IMR-90 (cell line): ENCODE measurements around the gene EIF4A3. TPM values are rescaled to one million over a fixed set of nuclear protein-coding genes. Genes with fewer than 3 reads are reported as not detected.
A peak's percentile ranks its signal among the peaks of the same experiment; 100 is the strongest.

Source experiments
- ATAC-seq: fragments of 200-7000 bp; cut with Tn5 transposase; 2 replicates; pipeline ENCODE4 v1.9.1; 2020; ENCODE audit warnings: low read depth, mild to moderate bottlenecking, moderate library complexity
- BruUV-seq: library from RNA; stranded (reverse); fragments of 400-500 nt; replicated peaks from 2 replicates; lab custom pipeline; 2021; lab: Mats Ljungman, UMichigan
- CTCF ChIA-PET: fragments of 300-600 bp; formaldehyde crosslinking; extraction: SDS; loops from one replicate; lab custom pipeline; 2021; ENCODE audit warnings: antibody characterized with exemption; lab: Yijun Ruan, JAX
- POLR2A ChIA-PET: fragments of 300-600 bp; sonication (Branson Sonifier 250); formaldehyde crosslinking; loops from one replicate; lab custom pipeline; 2022; ENCODE audit warnings: antibody characterized with exemption; ENCODE audit not compliant: unreplicated experiment; lab: Charles Lee
- DNase-seq: peaks from one replicate; pipeline ENCODE4 v3.0.0; 2013
- H2AFZ ChIP-seq: replicated peaks from 2 replicates; pipeline ENCODE3; 2013; ENCODE audit warnings: low read length, mild to moderate bottlenecking; ENCODE audit not compliant: poor library complexity
- H2AK5ac ChIP-seq: 2 replicates; pipeline ENCODE4 v1.6.1; 2013; ENCODE audit warnings: low read depth, low read length, inconsistent platforms
- H2AK9ac ChIP-seq: replicated peaks from 2 replicates; pipeline ENCODE3; 2013; ENCODE audit warnings: mild to moderate bottlenecking, low read depth, low read length, moderate library complexity; ENCODE audit not compliant: poor library complexity
- H2BK120ac ChIP-seq: 2 replicates; pipeline ENCODE4 v1.6.1; 2013; ENCODE audit warnings: low read depth, low read length, inconsistent platforms
- H2BK15ac ChIP-seq: 3 replicates; pipeline ENCODE4 v1.6.1; 2013; ENCODE audit warnings: low read depth, low read length, inconsistent platforms
- H2BK20ac ChIP-seq: 2 replicates; pipeline ENCODE4 v1.6.1; 2013; ENCODE audit warnings: low read depth, mild to moderate bottlenecking, inconsistent platforms, low read length, moderate library complexity
- H2BK5ac ChIP-seq: 2 replicates; pipeline ENCODE4 v1.6.1; 2013; ENCODE audit warnings: mild to moderate bottlenecking, low read depth, low read length, inconsistent platforms; ENCODE audit not compliant: poor library complexity, severe bottlenecking
- H3K14ac ChIP-seq: replicated peaks from 2 replicates; pipeline ENCODE4 v1.6.1; 2013; ENCODE audit warnings: low read depth, low read length, inconsistent platforms
- H3K18ac ChIP-seq: 2 replicates; pipeline ENCODE4 v1.6.1; 2013; ENCODE audit warnings: low read depth, low read length, control low read depth
- H3K23ac ChIP-seq: 2 replicates; pipeline ENCODE4 v1.6.1; 2013; ENCODE audit warnings: low read depth, low read length, inconsistent platforms
- H3K27ac ChIP-seq: 2 replicates; pipeline ENCODE4 v1.5.1; 2013; ENCODE audit warnings: mild to moderate bottlenecking, control low read depth, low read length; ENCODE audit not compliant: insufficient read depth
- H3K27me3 ChIP-seq: 2 replicates; pipeline ENCODE4 v1.6.1; 2013; ENCODE audit warnings: low read length; ENCODE audit not compliant: control insufficient read depth, insufficient read depth
- H3K36me3 ChIP-seq: 2 replicates; pipeline ENCODE4 v1.6.1; 2013; ENCODE audit warnings: low read length, mixed read lengths; ENCODE audit not compliant: control insufficient read depth, insufficient read depth
- H3K4ac ChIP-seq: 2 replicates; pipeline ENCODE4 v1.6.1; 2013; ENCODE audit warnings: low read depth, low read length, inconsistent platforms
- H3K4me1 ChIP-seq: 2 replicates; pipeline ENCODE4 v1.6.1; 2013; ENCODE audit warnings: low read length, mixed read lengths; ENCODE audit not compliant: control insufficient read depth, insufficient read depth
- H3K4me2 ChIP-seq: 2 replicates; pipeline ENCODE4 v1.6.1; 2013; ENCODE audit warnings: low read depth, mild to moderate bottlenecking, control low read depth, low read length, moderate library complexity
- H3K4me3 ChIP-seq: 2 replicates; pipeline ENCODE4 v1.5.1; 2013; ENCODE audit warnings: low read depth, mild to moderate bottlenecking, control low read depth, low read length, moderate library complexity; ENCODE audit not compliant: insufficient read depth
- H3K56ac ChIP-seq: 2 replicates; pipeline ENCODE4 v1.6.1; 2013; ENCODE audit warnings: low read length, inconsistent platforms; ENCODE audit not compliant: insufficient read depth; ENCODE audit errors: extremely low read depth
- H3K79me1 ChIP-seq, 2 experiments: 2 replicates each; pipeline ENCODE4 v1.6.1; 2013; ENCODE audit warnings: low read length in 2 of 2, inconsistent platforms in 1 of 2, low read depth in 1 of 2
- H3K9ac ChIP-seq: 2 replicates; pipeline ENCODE4 v1.6.1; 2013; ENCODE audit warnings: low read depth, low read length, control low read depth
- H3K9me1 ChIP-seq: 2 replicates; pipeline ENCODE4 v1.6.1; 2013; ENCODE audit warnings: low read length, inconsistent platforms; ENCODE audit not compliant: insufficient read depth
- H3K9me3 ChIP-seq: 2 replicates; pipeline ENCODE4 v1.6.1; 2013; ENCODE audit warnings: low read length; ENCODE audit not compliant: control insufficient read depth, insufficient read depth
- H4K20me1 ChIP-seq: 2 replicates; pipeline ENCODE4 v1.6.1; 2013; ENCODE audit warnings: low read length, inconsistent platforms; ENCODE audit not compliant: insufficient read depth
- H4K5ac ChIP-seq: 2 replicates; pipeline ENCODE4 v1.6.1; 2013; ENCODE audit warnings: mild to moderate bottlenecking, low read depth, low read length, control low read depth
- H4K8ac ChIP-seq, 2 experiments: 2 replicates each; pipeline ENCODE4 v1.6.1; 2013; ENCODE audit warnings: low read depth in 2 of 2, low read length in 2 of 2, control low read depth in 1 of 2, inconsistent platforms in 1 of 2
- H4K91ac ChIP-seq: 2 replicates; pipeline ENCODE4 v1.6.1; 2013; ENCODE audit warnings: low read depth, low read length, inconsistent platforms; ENCODE audit not compliant: insufficient read depth
- BHLHE40 ChIP-seq: fragments of 150-350 bp; IDR thresholded peaks from 2 replicates; pipeline ENCODE4 v1.6.1; 2016; ENCODE audit warnings: mild to moderate bottlenecking, low read depth, low read length
- CEBPB ChIP-seq: IDR thresholded peaks from 2 replicates; pipeline ENCODE4 v1.6.1; 2012; ENCODE audit warnings: low read depth, low read length, improper control_type of control experiment
- CHD1 ChIP-seq: IDR thresholded peaks from 2 replicates; pipeline ENCODE4 v1.6.1; 2012; ENCODE audit warnings: low read depth, low read length, improper control_type of control experiment
- FOS ChIP-seq: fragments of 150-350 bp; IDR thresholded peaks from 2 replicates; pipeline ENCODE4 v1.6.1; 2016; ENCODE audit warnings: low read depth, low read length
- MAFK ChIP-seq: IDR thresholded peaks from 2 replicates; pipeline ENCODE4 v1.6.1; 2012; ENCODE audit warnings: low read depth, low read length, improper control_type of control experiment
- MAZ ChIP-seq: IDR thresholded peaks from 2 replicates; pipeline ENCODE4 v1.6.1; 2012; ENCODE audit warnings: low read depth, mild to moderate bottlenecking, low read length, improper control_type of control experiment, moderate library complexity, borderline replicate concordance
- MXI1 ChIP-seq: IDR thresholded peaks from 2 replicates; pipeline ENCODE4 v1.6.1; 2012; ENCODE audit warnings: low read depth, mild to moderate bottlenecking, low read length, moderate library complexity, borderline replicate concordance
- NFE2L2 ChIP-seq: fragments of 150-350 bp; IDR thresholded peaks from 2 replicates; pipeline ENCODE4 v1.6.1; 2016; ENCODE audit warnings: low read depth, mild to moderate bottlenecking, low read length
- RAD21 ChIP-seq: IDR thresholded peaks from 2 replicates; pipeline ENCODE4 v1.6.1; 2012; ENCODE audit warnings: low read length, improper control_type of control experiment
- RCOR1 ChIP-seq: IDR thresholded peaks from 2 replicates; pipeline ENCODE4 v1.6.1; 2012; ENCODE audit warnings: mild to moderate bottlenecking, low read length, improper control_type of control experiment; ENCODE audit not compliant: insufficient replicate concordance
- RFX5 ChIP-seq: IDR thresholded peaks from 2 replicates; pipeline ENCODE4 v1.8.0; 2012; ENCODE audit warnings: low read depth, mild to moderate bottlenecking, low read length, moderate library complexity
- SMC3 ChIP-seq: fragments of 150-350 bp; IDR thresholded peaks from 2 replicates; pipeline ENCODE4 v1.6.1; 2016; ENCODE audit warnings: low read depth, mild to moderate bottlenecking, antibody characterized with exemption, low read length, moderate library complexity
- WGBS, 2 experiments: methylation state at CpG; one replicate each; pipeline versions ENCODE4 v1.1.5 to v1.1.7; 2013; ENCODE audit warnings: missing lambda C conversion rate in 2 of 2; ENCODE audit not compliant: insufficient read length in 1 of 2; ENCODE audit errors: extremely low coverage in 2 of 2; 5-methylcytosine and 5-hydroxymethylcytosine counted together
- dilution Hi-C: fragments of 300-500 bp; cut with HindIII; formaldehyde crosslinking; loops from one replicate; pipeline ENCODE4 v1.14.3; 2018; ENCODE audit warnings: low sequenced_read_pairs; ENCODE audit not compliant: unreplicated experiment
- in situ Hi-C: fragments of 300-500 bp; cut with MboI; formaldehyde crosslinking; loops from 3 replicates; pipeline ENCODE4 v1.14.3; 2019; ENCODE audit warnings: low sequenced_read_pairs, inconsistent platforms, mixed read lengths
- intact Hi-C: fragments of 100-400 bp; cut with micrococcal nuclease; formaldehyde crosslinking; loops from 2 replicates; pipeline ENCODE4 v1.10.0; 2022
- polyA plus RNA-seq, 3 experiments: library from polyadenylated mRNA; depleted of rRNA; stranded (reverse); fragments of >200 nt; gene quantifications; 2 replicates each; pipeline ENCODE4 v1.2.3, GENCODE V29; 2012; ENCODE audit warnings: low replicate concordance in 1 of 3
- total RNA-seq: library from RNA; depleted of rRNA; stranded (reverse); fragments of >200 nt; gene quantifications from 2 replicates; pipeline ENCODE4 v1.2.3, GENCODE V29; 2012
- TF ChIP-seq, protein P1 (sequence below): conservative IDR thresholded peaks from 2 replicates; pipeline ENCODE4 v1.5.1; 2012; ENCODE audit warnings: mild to moderate bottlenecking, low read depth, low read length, improper control_type of control experiment

EIF4A3 gene
- total and polyA plus RNA-seq, 2 of the 4 experiments (the other 2 are of a cell fraction) = 85.3 to 97.1 TPM

DNA sequence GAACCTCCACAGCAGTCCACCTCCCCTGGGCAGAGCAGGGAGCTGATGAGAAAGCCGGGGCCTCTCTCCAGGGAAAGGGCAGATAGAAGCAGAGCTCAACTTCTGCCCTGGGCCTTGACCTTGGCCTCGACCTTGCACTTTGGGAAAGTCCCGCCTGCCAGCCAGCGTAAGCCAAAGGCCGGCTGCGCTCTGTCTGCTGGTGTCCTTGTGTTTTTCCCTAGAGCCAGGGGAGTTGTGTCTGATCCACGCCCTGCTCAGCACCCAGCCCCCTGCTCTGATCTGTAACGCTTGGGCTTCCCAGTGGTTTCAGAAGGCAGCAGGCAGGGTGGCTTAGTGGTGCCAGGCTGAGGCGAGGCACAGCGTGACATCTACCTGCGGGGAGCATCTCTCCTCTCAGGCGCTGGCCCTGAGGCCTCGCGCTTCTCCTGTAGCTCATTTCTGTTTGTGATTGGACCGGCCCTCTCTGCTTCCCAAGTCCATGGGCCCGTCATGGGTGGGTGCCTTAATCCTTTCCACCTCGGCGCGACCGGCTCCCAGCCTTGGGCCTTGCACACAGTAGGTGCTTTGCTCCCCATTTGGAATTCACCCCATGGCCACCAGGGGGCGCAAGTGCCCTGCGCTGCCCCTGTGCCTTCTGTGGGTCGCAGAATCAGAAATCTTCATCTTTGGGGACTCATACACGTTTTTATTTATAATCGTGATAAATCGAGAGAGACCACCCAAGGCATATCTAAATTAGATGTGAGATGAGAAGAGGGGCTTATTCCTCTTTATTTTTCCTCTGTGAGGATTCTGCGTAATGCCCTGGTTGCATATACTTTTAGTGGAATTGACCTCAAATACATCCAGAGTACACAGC, 49.0 kb upstream of the EIF4A3 start (continued):
- TF ChIP-seq CHD1 = no peak
- peak; percentile 67 for TF ChIP-seq SMC3
- TF ChIP-seq CEBPB = no peak
- no peak for TF ChIP-seq MAZ

DNA sequence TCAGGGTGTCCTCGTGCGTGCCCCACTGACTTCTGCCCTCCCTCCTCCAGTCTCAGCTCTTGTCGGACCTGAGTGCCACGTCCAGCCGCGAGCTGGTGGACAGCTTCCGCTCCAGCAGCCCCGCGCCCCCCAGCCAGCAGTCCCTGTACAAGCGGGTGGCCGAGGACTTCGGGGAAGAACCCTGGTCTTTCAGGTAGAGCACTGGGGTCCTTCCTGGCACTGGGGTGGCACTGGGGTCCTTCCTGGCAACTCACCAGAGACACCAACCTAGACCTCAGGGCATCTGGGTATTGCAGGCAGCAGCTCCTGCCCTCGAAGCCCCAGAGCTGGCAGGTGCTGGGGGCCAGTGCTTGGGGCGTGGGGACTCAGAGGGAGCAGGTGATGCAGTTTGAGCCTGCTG, 48.2 kb upstream of the EIF4A3 start:
- Histone ChIP-seq H2BK120ac (no peak overlapping the region), H3K4ac (no peak overlapping the region), H2AFZ (no peak overlapping the region), H2BK15ac (no peak overlapping the region), H3K23ac (no peak overlapping the region), H3K9me1 (no peaks in the 10 kb centered on the region), H3K9ac (no peak overlapping the region), H3K4me2 (no peak overlapping the region), H4K91ac (no peak overlapping the region), H3K18ac (no peak overlapping the region), H3K14ac (no peak overlapping the region), H2AK9ac (no peak overlapping the region), H3K27me3 (peaks cover 25% of the 10 kb centered on the region), H3K79me1 (no peaks in the 10 kb centered on the region), H3K4me1 (no peaks in the 10 kb centered on the region), H3K4me3 (no peak overlapping the region), H3K56ac (no peak overlapping the region), H2AK5ac (no peak overlapping the region), H3K9me3 (no peaks in the 10 kb centered on the region), H3K27ac (no peak overlapping the region), H3K36me3 (no peaks in the 10 kb centered on the region), H4K5ac (no peak overlapping the region), H2BK5ac (no peak overlapping the region), H2BK20ac (no peak overlapping the region), H4K8ac (no peak overlapping the region), H4K20me1 (no peaks in the 10 kb centered on the region)
- DNase-seq (no peak), ATAC-seq (no peak)
- ChIA-PET CTCF (interaction anchor here (0.9 to 1.9 kb wide), 2 partner anchors 11 to 94 kb away, joined by 3 to 4 read pairs; partner anchors contain the start of gene GAA), POLR2A (interaction anchor here (0.7 kb wide), 1 partner anchor 10 kb away, joined by 3 read pairs; no protein-coding TSS in a partner anchor)
- no peak for TF ChIP-seq CEBPB
- no peak for TF ChIP-seq FOS
- no peak for TF ChIP-seq NFE2L2
- TF ChIP-seq MAZ = no peak
- no peak for TF ChIP-seq MAFK
- TF ChIP-seq MXI1 = no peak
- TF ChIP-seq BHLHE40 = no peak
- no peak for TF ChIP-seq CHD1
- TF ChIP-seq RFX5 = no peak
- TF ChIP-seq RAD21 = no peak
- TF ChIP-seq, protein P1, sequence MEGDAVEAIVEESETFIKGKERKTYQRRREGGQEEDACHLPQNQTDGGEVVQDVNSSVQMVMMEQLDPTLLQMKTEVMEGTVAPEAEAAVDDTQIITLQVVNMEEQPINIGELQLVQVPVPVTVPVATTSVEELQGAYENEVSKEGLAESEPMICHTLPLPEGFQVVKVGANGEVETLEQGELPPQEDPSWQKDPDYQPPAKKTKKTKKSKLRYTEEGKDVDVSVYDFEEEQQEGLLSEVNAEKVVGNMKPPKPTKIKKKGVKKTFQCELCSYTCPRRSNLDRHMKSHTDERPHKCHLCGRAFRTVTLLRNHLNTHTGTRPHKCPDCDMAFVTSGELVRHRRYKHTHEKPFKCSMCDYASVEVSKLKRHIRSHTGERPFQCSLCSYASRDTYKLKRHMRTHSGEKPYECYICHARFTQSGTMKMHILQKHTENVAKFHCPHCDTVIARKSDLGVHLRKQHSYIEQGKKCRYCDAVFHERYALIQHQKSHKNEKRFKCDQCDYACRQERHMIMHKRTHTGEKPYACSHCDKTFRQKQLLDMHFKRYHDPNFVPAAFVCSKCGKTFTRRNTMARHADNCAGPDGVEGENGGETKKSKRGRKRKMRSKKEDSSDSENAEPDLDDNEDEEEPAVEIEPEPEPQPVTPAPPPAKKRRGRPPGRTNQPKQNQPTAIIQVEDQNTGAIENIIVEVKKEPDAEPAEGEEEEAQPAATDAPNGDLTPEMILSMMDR = no peak
- no peak for TF ChIP-seq RCOR1
- in situ Hi-C loops (no loop called here), dilution Hi-C loops (no loop called here), intact Hi-C loops (no loop called here)
- 88% methylated on average over 5 of the region's 14 CpGs; no CpG with 5 or more reads in 1 of the 2 experiments for WGBS, 2 experiments
- BruUV-seq = no TSS peak
